ENCODE data around the gene FSCN2.

Gene FSCN2

DNA sequence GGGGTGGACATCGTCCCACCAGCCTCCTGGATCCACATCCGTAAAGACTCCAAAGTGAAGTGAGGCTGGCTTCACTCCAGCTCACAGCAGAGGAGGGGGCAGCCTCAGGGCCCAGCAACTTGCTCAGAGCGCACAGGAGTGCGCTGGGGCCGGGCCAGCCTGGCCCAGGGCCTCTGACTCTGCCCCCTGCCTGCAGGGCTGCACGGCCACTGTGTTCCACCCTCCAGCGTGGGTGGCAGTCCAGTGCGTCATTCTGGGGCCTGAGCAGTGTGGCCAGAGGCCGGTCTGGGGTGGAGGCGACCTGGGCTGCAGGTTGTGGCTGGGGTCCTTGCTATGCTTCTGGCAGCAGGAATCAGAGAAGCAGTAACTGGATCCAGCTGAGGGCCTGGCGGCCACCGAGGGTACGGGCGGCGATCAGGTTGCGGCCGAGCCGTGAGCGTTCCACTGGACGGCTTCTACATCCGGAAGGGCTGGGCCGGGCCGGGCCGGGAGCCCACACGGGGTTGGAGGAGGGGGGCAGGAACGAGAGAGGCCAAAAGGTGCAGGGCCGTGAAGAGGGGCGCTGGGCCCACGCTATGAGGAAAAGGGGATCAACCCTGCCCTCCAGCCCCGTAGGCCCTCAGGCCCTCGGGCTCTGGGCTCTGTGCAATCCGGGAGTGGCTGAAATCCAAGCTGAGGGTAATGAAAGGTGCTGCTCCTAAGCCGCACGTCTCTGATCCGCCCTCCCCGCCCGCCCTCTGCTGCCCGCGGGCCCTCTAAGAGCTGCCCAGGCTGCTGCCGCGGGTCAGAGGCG is at the start of gene FSCN2:
Gene FSCN2 (plus strand): TSS at position 787 of the 793 bp plus-strand sequence. CDS start 155 bp downstream, outside the sequence.
- H3K9me3 ChIP-seq (ENCODE audit: low read length) = peaks cover 3% of the 10 kb centered on the region
- H3K4me1 ChIP-seq (ENCODE audit: insufficient read depth, low read length) = peaks cover 14% of the 10 kb centered on the region
- H3K27me3 ChIP-seq (ENCODE audit: insufficient read depth, low read length) = peaks cover 6% of the 10 kb centered on the region
- no peak within 1 kb of the TSS for H2AFZ ChIP-seq (ENCODE audit: low read depth, low read length)
- H3K4me3 ChIP-seq (ENCODE audit: low read length) = no peak within 1 kb of the TSS
- no peaks in the 10 kb centered on the region for H3K36me3 ChIP-seq (ENCODE audit: insufficient read depth, low read length)

DNA sequence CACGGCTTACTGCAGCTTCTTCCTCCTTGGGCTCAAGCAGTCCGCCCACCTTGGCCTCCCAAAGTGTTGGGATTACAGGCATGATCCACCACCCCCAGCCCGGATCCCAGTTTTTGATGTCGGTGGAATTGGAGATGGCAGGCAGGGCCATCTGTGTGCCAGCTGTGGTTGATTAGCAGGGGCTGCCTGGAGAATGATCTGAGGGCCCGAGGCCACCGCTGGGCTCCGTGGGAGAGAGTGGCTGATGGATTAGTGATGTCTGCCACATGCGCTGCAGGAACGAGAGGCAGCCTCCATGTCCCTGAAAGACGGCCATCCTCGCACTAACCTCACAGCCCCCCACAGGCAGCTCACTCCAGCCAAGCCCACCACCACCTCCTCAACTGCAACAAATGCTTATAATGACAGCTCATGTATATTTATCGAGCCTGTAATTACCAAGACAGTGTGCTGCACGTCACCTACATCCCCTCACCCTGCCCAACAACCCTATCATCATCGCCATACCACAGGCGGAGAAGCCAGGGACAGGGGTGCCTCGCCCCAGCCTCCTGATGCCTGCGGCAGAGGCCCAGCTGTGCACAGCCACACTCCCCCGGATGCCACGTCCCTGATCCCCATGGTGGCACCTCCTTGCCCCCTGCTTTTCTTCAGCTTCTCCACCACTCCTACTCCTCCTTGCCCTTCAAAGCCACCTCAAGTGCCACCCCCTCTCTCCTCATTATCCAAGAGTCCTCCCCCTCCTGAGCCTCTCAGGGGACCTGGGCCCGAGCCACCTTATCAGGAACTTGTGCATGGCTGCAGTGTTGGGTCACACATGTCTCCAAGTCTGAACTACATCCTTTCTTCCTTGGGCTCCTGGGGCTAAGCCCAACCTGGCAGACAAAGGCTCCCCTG is 48.8 kb upstream of the FSCN2 start:
- Histone ChIP-seq H3K27me3 (ENCODE audit: insufficient read depth, low read length) (no peaks in the 10 kb centered on the region), H3K4me3 (ENCODE audit: low read length) (no peak overlapping the region), H2AFZ (ENCODE audit: low read depth, low read length) (no peak overlapping the region), H3K4me1 (ENCODE audit: insufficient read depth, low read length) (peaks cover 69% of the 10 kb centered on the region), H3K36me3 (ENCODE audit: insufficient read depth, low read length) (no peaks in the 10 kb centered on the region), H3K9me3 (ENCODE audit: low read length) (no peaks in the 10 kb centered on the region)

GRCh38 chr17:81480140-81481072 is 47.8 kb upstream of the FSCN2 start:
- H3K27me3 ChIP-seq (ENCODE audit: insufficient read depth, low read length) = no peaks in the 10 kb centered on the region
- H3K4me1 ChIP-seq (ENCODE audit: insufficient read depth, low read length) = peaks cover 69% of the 10 kb centered on the region
- peak overlapping the region; percentile 34 for H3K4me3 ChIP-seq (ENCODE audit: low read length)
- peak overlapping the region; percentile 45 for H2AFZ ChIP-seq (ENCODE audit: low read depth, low read length)
- no peaks in the 10 kb centered on the region for H3K36me3 ChIP-seq (ENCODE audit: insufficient read depth, low read length)
- no peaks in the 10 kb centered on the region for H3K9me3 ChIP-seq (ENCODE audit: low read length)

DNA sequence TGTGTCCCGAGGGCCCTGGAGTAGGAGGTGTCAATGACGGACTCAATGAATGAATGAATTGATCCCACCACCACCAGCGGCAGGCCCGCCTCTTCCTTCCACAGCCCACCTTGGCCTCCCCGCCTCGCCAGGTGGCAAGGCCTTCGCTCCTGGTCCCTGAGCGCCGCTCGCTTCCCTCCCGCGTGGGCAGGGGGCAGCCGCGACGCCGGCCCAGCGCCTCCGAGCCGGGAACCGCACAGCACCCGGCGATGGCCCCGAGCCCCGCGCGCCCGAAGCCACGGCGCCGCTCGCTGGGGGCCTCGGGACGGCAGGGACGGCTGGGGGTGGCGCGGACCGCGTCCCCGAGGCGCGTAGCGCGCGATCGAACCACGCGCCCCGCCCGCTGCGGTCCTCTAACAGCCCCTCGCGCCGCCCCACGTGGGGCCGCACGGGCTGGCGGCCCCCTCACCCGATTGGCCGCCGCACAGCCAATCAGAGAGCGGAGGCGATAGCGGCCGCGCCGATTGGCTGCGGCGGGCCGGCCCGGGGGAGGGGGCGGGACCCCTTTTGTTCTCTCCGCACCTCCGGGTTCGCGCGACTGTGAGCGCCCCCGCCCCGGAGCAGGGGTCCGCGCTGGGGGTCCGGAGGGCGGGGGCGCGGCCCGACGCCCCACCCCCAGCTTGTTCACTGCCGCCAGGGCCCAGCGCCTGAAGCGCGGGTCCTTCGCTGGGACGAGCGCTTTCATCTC is 46.9 kb upstream of the FSCN2 start:
- Histone ChIP-seq H3K4me1 (ENCODE audit: insufficient read depth, low read length) (peaks cover 68% of the 10 kb centered on the region), H2AFZ (ENCODE audit: low read depth, low read length) (peak overlapping the region; percentile 45), H3K27me3 (ENCODE audit: insufficient read depth, low read length) (no peaks in the 10 kb centered on the region), H3K4me3 (ENCODE audit: low read length) (peak overlapping the region; percentile 34), H3K9me3 (ENCODE audit: low read length) (no peaks in the 10 kb centered on the region), H3K36me3 (ENCODE audit: insufficient read depth, low read length) (no peaks in the 10 kb centered on the region)

DNA sequence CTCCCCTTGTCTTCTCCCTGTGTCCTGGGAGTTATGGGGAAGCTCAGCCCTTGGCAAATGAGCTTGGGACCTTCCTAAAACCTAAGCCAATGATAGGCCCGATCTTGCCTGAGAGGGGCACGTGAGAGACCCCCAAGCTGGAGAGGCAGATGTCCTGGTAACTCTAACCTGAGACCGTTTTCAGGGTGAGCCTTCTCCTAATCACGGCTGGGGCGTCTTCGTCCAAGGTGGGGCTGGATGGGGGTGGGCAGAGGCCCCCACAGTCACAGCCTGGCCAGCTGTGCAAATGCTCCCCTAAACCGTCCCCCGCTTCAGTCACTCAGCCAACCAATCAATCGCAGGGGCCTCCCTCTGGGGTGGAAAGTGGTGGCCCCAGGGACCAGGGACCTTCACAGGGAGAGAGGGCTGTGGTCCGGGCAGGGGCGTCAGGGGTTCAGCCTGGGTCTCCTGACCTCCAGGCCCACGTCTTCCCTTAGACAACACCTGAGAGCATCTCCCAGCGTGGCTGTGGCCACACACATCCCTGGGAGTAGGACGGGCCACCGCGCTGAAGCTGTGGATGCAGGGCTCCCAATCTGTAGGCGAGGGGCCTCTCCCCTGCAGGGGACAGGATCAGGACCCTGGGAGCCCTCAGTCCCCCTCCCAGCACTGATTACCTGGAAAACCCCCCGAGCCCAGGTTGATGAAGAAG is 46.2 kb upstream of the FSCN2 start:
- H3K4me1 ChIP-seq (ENCODE audit: insufficient read depth, low read length) = peaks cover 69% of the 10 kb centered on the region

GRCh38 chr17:81482673-81483072 is 45.5 kb upstream of the FSCN2 start:
- Histone ChIP-seq H3K4me3 (ENCODE audit: low read length) (no peak overlapping the region), H3K9me3 (ENCODE audit: low read length) (no peaks in the 10 kb centered on the region), H3K36me3 (ENCODE audit: insufficient read depth, low read length) (no peaks in the 10 kb centered on the region), H3K4me1 (ENCODE audit: insufficient read depth, low read length) (peaks cover 62% of the 10 kb centered on the region), H3K27me3 (ENCODE audit: insufficient read depth, low read length) (no peaks in the 10 kb centered on the region), H2AFZ (ENCODE audit: low read depth, low read length) (no peak overlapping the region)

More for the DNA sequence above, 46.2 kb upstream of the FSCN2 start:
- Histone ChIP-seq H2AFZ (ENCODE audit: low read depth, low read length) (peak overlapping the region; percentile 45), H3K4me3 (ENCODE audit: low read length) (peak overlapping the region; percentile 29), H3K36me3 (ENCODE audit: insufficient read depth, low read length) (no peaks in the 10 kb centered on the region), H3K9me3 (ENCODE audit: low read length) (no peaks in the 10 kb centered on the region), H3K27me3 (ENCODE audit: insufficient read depth, low read length) (no peaks in the 10 kb centered on the region)

GRCh38 chr17:81483085-81483861 is 44.9 kb upstream of the FSCN2 start:
- H3K9me3 ChIP-seq (ENCODE audit: low read length) = no peaks in the 10 kb centered on the region
- H3K4me3 ChIP-seq (ENCODE audit: low read length) = peak overlapping the region; percentile 47
- peak overlapping the region; percentile 67 for H2AFZ ChIP-seq (ENCODE audit: low read depth, low read length)
- peaks cover 56% of the 10 kb centered on the region for H3K4me1 ChIP-seq (ENCODE audit: insufficient read depth, low read length)
- H3K36me3 ChIP-seq (ENCODE audit: insufficient read depth, low read length) = no peaks in the 10 kb centered on the region
- H3K27me3 ChIP-seq (ENCODE audit: insufficient read depth, low read length) = no peaks in the 10 kb centered on the region

DNA sequence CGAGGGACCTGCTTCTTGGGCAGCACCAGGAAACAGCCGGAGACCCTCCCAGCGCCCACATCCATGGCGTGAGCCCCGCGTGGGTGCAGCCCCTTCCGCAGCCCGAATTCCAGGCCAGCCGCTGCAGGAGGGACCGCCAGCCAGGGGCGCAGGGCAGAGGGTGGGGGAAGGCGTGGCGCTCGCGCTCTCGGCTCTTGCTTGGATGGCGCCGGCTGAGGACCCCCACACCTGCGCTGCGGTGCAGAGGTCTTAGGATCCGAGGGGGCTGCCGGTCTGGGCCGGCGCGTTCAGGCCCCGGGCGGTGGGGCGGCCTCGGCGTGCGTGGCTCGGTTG is 44.3 kb upstream of the FSCN2 start:
- Histone ChIP-seq H3K4me3 (ENCODE audit: low read length) (peak overlapping the region; percentile 47), H3K27me3 (ENCODE audit: insufficient read depth, low read length) (no peaks in the 10 kb centered on the region), H3K36me3 (ENCODE audit: insufficient read depth, low read length) (no peaks in the 10 kb centered on the region), H3K9me3 (ENCODE audit: low read length) (no peaks in the 10 kb centered on the region), H2AFZ (ENCODE audit: low read depth, low read length) (peak overlapping the region; percentile 67), H3K4me1 (ENCODE audit: insufficient read depth, low read length) (peaks cover 60% of the 10 kb centered on the region)

- no peaks in the 10 kb centered on the region for H3K9me3 ChIP-seq (ENCODE audit: low read length)
- H2AFZ ChIP-seq (ENCODE audit: low read depth, low read length) = peak overlapping the region; percentile 67
- H3K27me3 ChIP-seq (ENCODE audit: insufficient read depth, low read length) = no peaks in the 10 kb centered on the region
- H3K36me3 ChIP-seq (ENCODE audit: insufficient read depth, low read length) = no peaks in the 10 kb centered on the region
- H3K4me1 ChIP-seq (ENCODE audit: insufficient read depth, low read length) = peaks cover 65% of the 10 kb centered on the region
- peak overlapping the region; percentile 47 for H3K4me3 ChIP-seq (ENCODE audit: low read length)
Measured at GRCh38 chr17:81484195-81484979, 43.8 kb upstream of the FSCN2 start.

- peaks cover 64% of the 10 kb centered on the region for H3K4me1 ChIP-seq (ENCODE audit: insufficient read depth, low read length)
- no peaks in the 10 kb centered on the region for H3K36me3 ChIP-seq (ENCODE audit: insufficient read depth, low read length)
- H2AFZ ChIP-seq (ENCODE audit: low read depth, low read length) = no peak overlapping the region
- H3K4me3 ChIP-seq (ENCODE audit: low read length) = no peak overlapping the region
- no peaks in the 10 kb centered on the region for H3K9me3 ChIP-seq (ENCODE audit: low read length)
- H3K27me3 ChIP-seq (ENCODE audit: insufficient read depth, low read length) = no peaks in the 10 kb centered on the region
Measured at GRCh38 chr17:81486199-81486810, 41.9 kb upstream of the FSCN2 start.

All from neuron (in vitro differentiated cells).